Neuronal stem cell (in vitro differentiated cells): ENCODE results near the gene ZNF428.

ENCODE experiments used
- DNase-seq: peaks from one replicate; pipeline ENCODE4 v3.0.0-alpha.2; 2013; ENCODE audit warnings: low spot score
- H2AFZ ChIP-seq: one replicate; pipeline ENCODE4 v1.6.1; 2013; ENCODE audit warnings: mild to moderate bottlenecking, low read length, inconsistent platforms
- H2AK5ac ChIP-seq: 2 replicates; pipeline ENCODE4 v1.6.1; 2013; ENCODE audit warnings: low read depth, mild to moderate bottlenecking, inconsistent platforms, low read length, moderate library complexity, mixed read lengths
- H2BK120ac ChIP-seq: 2 replicates; pipeline ENCODE4 v1.6.1; 2013; ENCODE audit warnings: low read depth, mild to moderate bottlenecking, inconsistent platforms, low read length, moderate library complexity, mixed read lengths
- H2BK12ac ChIP-seq: one replicate; pipeline ENCODE4 v1.6.1; 2013; ENCODE audit warnings: low read length, inconsistent platforms
- H2BK15ac ChIP-seq: 2 replicates; pipeline ENCODE4 v1.6.1; 2013; ENCODE audit warnings: mild to moderate bottlenecking, low read length, inconsistent platforms, mixed read lengths
- H2BK5ac ChIP-seq: one replicate; pipeline ENCODE4 v1.6.1; 2013; ENCODE audit warnings: inconsistent platforms, mild to moderate bottlenecking, low read length, moderate library complexity
- H3K14ac ChIP-seq: one replicate; pipeline ENCODE4 v1.6.1; 2013; ENCODE audit warnings: low read length, inconsistent platforms
- H3K18ac ChIP-seq: 2 replicates; pipeline ENCODE4 v1.6.1; 2013; ENCODE audit warnings: low read length, inconsistent platforms
- H3K23ac ChIP-seq: 2 replicates; pipeline ENCODE4 v1.6.1; 2013; ENCODE audit warnings: low read depth, mild to moderate bottlenecking, mixed read lengths, low read length, inconsistent platforms; ENCODE audit not compliant: poor library complexity
- H3K27ac ChIP-seq: replicated peaks from 3 replicates; pipeline ENCODE4 v1.5.1; 2013; ENCODE audit warnings: low read length, inconsistent platforms
- H3K27me3 ChIP-seq, 3 experiments: 2 replicates each; pipeline ENCODE4 v1.6.1; 2013; ENCODE audit warnings: low read length in 3 of 3, mild to moderate bottlenecking in 2 of 3, inconsistent platforms in 1 of 3, low read depth in 1 of 3, mixed read lengths in 1 of 3, moderate library complexity in 1 of 3; ENCODE audit not compliant: control insufficient read depth in 3 of 3, insufficient read depth in 3 of 3
- H3K36me3 ChIP-seq, 2 donors: replicated peaks in 1 of 2; 2 replicates each; pipeline ENCODE4 v1.6.1; 2013; ENCODE audit warnings: low read length in 2 of 2; ENCODE audit not compliant: control insufficient read depth in 2 of 2, insufficient read depth in 2 of 2
- H3K4ac ChIP-seq: 2 replicates; pipeline ENCODE4 v1.6.1; 2013; ENCODE audit warnings: inconsistent platforms, mild to moderate bottlenecking, low read length, moderate library complexity
- H3K4me1 ChIP-seq, 2 donors: 1 replicate in 1 of 2; 2 replicates in 1 of 2; pipeline ENCODE4 v1.6.1; 2013; ENCODE audit warnings: low read length in 2 of 2, low read depth in 1 of 2; ENCODE audit not compliant: control insufficient read depth in 2 of 2, insufficient read depth in 1 of 2
- H3K4me2 ChIP-seq: one replicate; pipeline ENCODE4 v1.6.1; 2013; ENCODE audit warnings: mild to moderate bottlenecking, low read length, inconsistent platforms; ENCODE audit not compliant: insufficient read depth, poor library complexity, severe bottlenecking
- H3K4me3 ChIP-seq, 2 donors: 2 replicates each; pipeline ENCODE4 v1.5.1; 2013; ENCODE audit warnings: low read length in 2 of 2, mild to moderate bottlenecking in 2 of 2, inconsistent platforms in 1 of 2, moderate library complexity in 1 of 2
- H3K79me1 ChIP-seq: one replicate; pipeline ENCODE4 v1.6.1; 2013; ENCODE audit warnings: low read depth, mild to moderate bottlenecking, inconsistent platforms, low read length, moderate library complexity
- H3K9ac ChIP-seq: one replicate; pipeline ENCODE4 v1.6.1; 2013; ENCODE audit warnings: mild to moderate bottlenecking, low read depth, low read length, inconsistent platforms; ENCODE audit not compliant: poor library complexity
- H3K9me3 ChIP-seq, 2 donors: replicated peaks in 1 of 2; 2 replicates each; pipeline versions ENCODE3 to v1.6.1; 2013; ENCODE audit warnings: low read length in 2 of 2, mild to moderate bottlenecking in 2 of 2, inconsistent platforms in 1 of 2, low read depth in 1 of 2, mixed read lengths in 1 of 2, moderate library complexity in 1 of 2; ENCODE audit not compliant: control insufficient read depth in 2 of 2, insufficient read depth in 1 of 2
- H4K8ac ChIP-seq: one replicate; pipeline ENCODE4 v1.6.1; 2013; ENCODE audit warnings: low read depth, mild to moderate bottlenecking, inconsistent platforms, low read length, moderate library complexity
- H4K91ac ChIP-seq: one replicate; pipeline ENCODE4 v1.6.1; 2013; ENCODE audit warnings: low read length, low read depth, mild to moderate bottlenecking, inconsistent platforms; ENCODE audit not compliant: poor library complexity
- WGBS, 2 donors: extraction: QIAGEN DNeasy Blood & Tissue Kit; methylation state at CpG; one replicate each; pipeline ENCODE4 v1.1.7; 2013; ENCODE audit warnings: missing lambda C conversion rate in 2 of 2, mixed read lengths in 1 of 2; ENCODE audit not compliant: insufficient read length in 2 of 2, insufficient replicate concordance in 1 of 2; ENCODE audit errors: extremely low coverage in 2 of 2; 5-methylcytosine and 5-hydroxymethylcytosine counted together

Gene ZNF428

GRCh38 chr19:43599635-43600295 is 19.7 kb downstream of the ZNF428 start:
- H3K4me1 ChIP-seq, result peaks cover 7% of the 10 kb centered on the region in 2 donors
- no peak overlapping the region for H3K18ac ChIP-seq
- no peak overlapping the region for H2BK15ac ChIP-seq
- WGBS, 2 donors, result no CpG with 5 or more reads among the region's 4 CpGs
- no peak overlapping the region for H3K9ac ChIP-seq
- no peak overlapping the region for H2AK5ac ChIP-seq
- H3K36me3 ChIP-seq, result peaks cover 12 to 63% of the 10 kb centered on the region in 2 donors
- H2AFZ ChIP-seq, result no peak overlapping the region
- no peak overlapping the region for H2BK120ac ChIP-seq
- no peaks in the 10 kb centered on the region for H3K27me3 ChIP-seq
- no peak for DNase-seq
- no peak overlapping the region for H2BK12ac ChIP-seq
- H3K27ac ChIP-seq, result no peak overlapping the region
- no peaks in the 10 kb centered on the region for H3K9me3 ChIP-seq
- H3K4ac ChIP-seq, result no peak overlapping the region
- H2BK5ac ChIP-seq, result no peak overlapping the region
- H4K8ac ChIP-seq, result no peak overlapping the region
- H3K23ac ChIP-seq, result no peak overlapping the region
- H3K79me1 ChIP-seq, result peaks cover 3% of the 10 kb centered on the region
- H3K4me3 ChIP-seq, result no peak overlapping the region
- H4K91ac ChIP-seq, result no peak overlapping the region
- H3K4me2 ChIP-seq, result no peak overlapping the region
- no peak overlapping the region for H3K14ac ChIP-seq

GRCh38 chr19:43598445-43599240 is 20.8 kb downstream of the ZNF428 start:
- H2BK5ac ChIP-seq, result no peak overlapping the region
- H3K9ac ChIP-seq, result peak overlapping the region; percentile 73
- no peak overlapping the region for H3K4me3 ChIP-seq
- WGBS, 2 donors, result no CpG with 5 or more reads among the region's 19 CpGs
- no peaks in the 10 kb centered on the region for H3K9me3 ChIP-seq
- peaks cover 5% of the 10 kb centered on the region for H3K79me1 ChIP-seq
- H3K14ac ChIP-seq, result no peak overlapping the region
- H3K23ac ChIP-seq, result no peak overlapping the region
- H2AFZ ChIP-seq, result no peak overlapping the region
- H3K4me2 ChIP-seq, result no peak overlapping the region
- no peak overlapping the region for H4K91ac ChIP-seq
- no peak for DNase-seq
- no peak overlapping the region for H3K4ac ChIP-seq
- peaks cover 7 to 8% of the 10 kb centered on the region in 2 donors for H3K4me1 ChIP-seq
- H3K27ac ChIP-seq, result no peak overlapping the region
- no peak overlapping the region for H2AK5ac ChIP-seq
- H2BK15ac ChIP-seq, result no peak overlapping the region
- H2BK12ac ChIP-seq, result no peak overlapping the region
- H4K8ac ChIP-seq, result no peak overlapping the region
- peaks cover 17 to 64% of the 10 kb centered on the region in 2 donors for H3K36me3 ChIP-seq
- H3K27me3 ChIP-seq, result no peaks in the 10 kb centered on the region
- H2BK120ac ChIP-seq, result no peak overlapping the region
- no peak overlapping the region for H3K18ac ChIP-seq

GRCh38 chr19:43597876-43598275 is 21.6 kb downstream of the ZNF428 start:
- Histone ChIP-seq H3K4me1 (peaks cover 7 to 8% of the 10 kb centered on the region in 2 donors), H3K4ac (no peak overlapping the region), H3K27ac (no peak overlapping the region), H3K18ac (no peak overlapping the region), H2BK120ac (no peak overlapping the region), H3K36me3 (peaks cover 24 to 68% of the 10 kb centered on the region in 2 donors), H2BK5ac (no peak overlapping the region), H3K23ac (no peak overlapping the region), H3K14ac (no peak overlapping the region), H2BK15ac (no peak overlapping the region), H4K8ac (no peak overlapping the region), H3K9me3 (no peaks in the 10 kb centered on the region), H3K9ac (no peak overlapping the region), H4K91ac (no peak overlapping the region), H3K79me1 (peaks cover 10% of the 10 kb centered on the region), H3K4me2 (no peak overlapping the region), H2AK5ac (no peak overlapping the region), H2AFZ (no peak overlapping the region), H3K27me3 (no peaks in the 10 kb centered on the region), H3K4me3 (peak overlapping the region in 1 of 2 donors; percentile 69), H2BK12ac (no peak overlapping the region)
- no peak for DNase-seq
- WGBS, 2 donors, result no CpG with 5 or more reads among the region's 5 CpGs

GRCh38 chr19:43596842-43597461 is 22.5 kb downstream of the ZNF428 start:
- Histone ChIP-seq H2AK5ac (peak overlapping the region; percentile 38), H3K9ac (peak overlapping the region; percentile 68), H2BK12ac (no peak overlapping the region), H3K79me1 (peaks cover 17% of the 10 kb centered on the region), H3K4me3 (peak overlapping the region; percentile 69 to 82), H2BK5ac (peak overlapping the region; percentile 59), H2BK120ac (no peak overlapping the region), H3K14ac (no peak overlapping the region), H3K36me3 (peaks cover 29 to 69% of the 10 kb centered on the region in 2 donors), H4K91ac (no peak overlapping the region), H2BK15ac (no peak overlapping the region), H3K18ac (no peak overlapping the region), H3K4me1 (peaks cover 7 to 8% of the 10 kb centered on the region in 2 donors), H3K4me2 (peak overlapping the region; percentile 90), H2AFZ (peak overlapping the region; percentile 84), H3K23ac (no peak overlapping the region), H3K27ac (peak overlapping the region; percentile 95), H4K8ac (peak overlapping the region; percentile 19), H3K4ac (no peak overlapping the region), H3K27me3 (no peaks in the 10 kb centered on the region), H3K9me3 (no peaks in the 10 kb centered on the region)
- WGBS, 2 donors, result no CpG with 5 or more reads among the region's 7 CpGs
- DNase-seq, result no peak
